Medulla oblongata (tissue), 1 donor: ENCODE data around the gene ITLN1.
"Not testable (repeated sequence)": the region's sequence is repeated elsewhere in the genome, so short reads cannot be mapped to it uniquely, and the experiment has no call there.

Experiments
- DNase-seq: peaks from one replicate; pipeline ENCODE4 v3.0.0-alpha.2; 2015; ENCODE audit errors: extremely low spot score

Gene ITLN1

DNA sequence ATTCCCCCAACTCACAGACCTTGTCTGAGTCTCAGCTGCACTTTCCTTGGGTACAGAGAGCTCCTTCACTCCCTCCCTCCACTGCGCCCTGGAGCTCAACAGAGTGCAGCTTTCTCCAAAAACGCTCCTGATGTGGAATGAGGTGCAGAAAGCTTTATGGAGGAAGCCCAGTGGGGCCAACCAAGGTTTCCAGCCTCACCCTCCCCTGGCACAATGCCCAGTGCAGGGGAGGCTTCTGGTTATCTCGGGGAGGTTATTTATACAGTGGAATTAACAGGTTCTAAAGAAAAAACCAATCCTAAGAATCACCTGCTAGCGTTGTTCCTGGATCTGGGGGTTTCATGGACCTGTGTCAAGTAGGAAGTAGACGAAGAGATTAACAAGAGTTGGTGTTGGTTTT, at the start of gene ITLN1:
Gene ITLN1 (minus strand): TSS at position 139 of the 400 bp plus-strand sequence. CDS start 303 bp downstream, outside the sequence.
- no peak for DNase-seq

GRCh38 chr1:160933305-160933704, 48.3 kb upstream of the ITLN1 start:
- not testable (repeated sequence) for DNase-seq

- DNase-seq: no peak
Measured at GRCh38 chr1:160925652-160926244, 40.8 kb upstream of the ITLN1 start.

GRCh38 chr1:160924791-160925651, 40.0 kb upstream of the ITLN1 start:
- DNase-seq: no peak

DNA sequence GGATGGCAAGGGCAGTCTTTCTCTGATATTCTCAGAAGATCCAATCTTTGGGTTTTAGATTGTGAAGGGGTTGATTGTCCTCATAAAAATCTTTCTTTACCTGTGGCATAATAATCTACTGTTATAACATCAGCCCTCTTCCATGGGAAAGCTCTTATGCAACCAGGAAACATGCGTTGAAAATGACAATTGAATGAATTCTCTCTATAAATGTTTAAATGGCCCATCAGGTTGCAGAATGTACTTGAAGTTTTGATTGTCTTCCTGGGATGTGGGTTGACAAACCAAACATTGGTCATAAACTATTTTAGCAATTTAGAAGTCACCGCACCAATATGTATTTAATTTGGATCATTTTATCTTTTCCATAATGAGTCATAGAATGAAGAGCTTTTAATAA, 31.7 kb upstream of the ITLN1 start:
- DNase-seq: no peak

DNA sequence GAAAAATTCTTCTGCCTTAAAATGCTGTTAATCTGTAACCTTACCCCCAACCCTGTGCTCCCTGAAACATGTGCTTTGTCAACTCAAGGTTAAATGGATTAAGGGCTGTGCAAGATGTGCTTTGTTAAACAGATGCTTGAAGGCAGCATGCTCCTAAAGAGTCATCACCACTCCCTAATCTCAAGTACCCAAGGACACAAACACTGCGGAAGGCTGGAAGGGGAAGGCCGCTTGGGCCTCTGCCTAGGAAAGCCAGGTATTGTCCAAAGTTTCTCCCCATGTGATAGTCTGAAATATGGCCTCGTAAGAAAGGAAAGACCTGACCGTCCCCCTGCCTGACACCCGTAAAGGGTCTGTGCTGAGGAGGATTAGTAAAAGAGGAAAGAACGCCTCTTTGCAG, 28.2 kb upstream of the ITLN1 start:
- DNase-seq: not testable (repeated sequence)

GRCh38 chr1:160911925-160912324, 26.9 kb upstream of the ITLN1 start:
- DNase-seq: no peak

- DNase-seq: no peak
Measured at GRCh38 chr1:160911441-160911840, 26.5 kb upstream of the ITLN1 start.

GRCh38 chr1:160910170-160910750, 25.3 kb upstream of the ITLN1 start:
- DNase-seq: no peak

GRCh38 chr1:160907976-160908375, 23.0 kb upstream of the ITLN1 start:
- no peak for DNase-seq

GRCh38 chr1:160905617-160905989, 20.6 kb upstream of the ITLN1 start:
- no peak for DNase-seq

GRCh38 chr1:160904783-160905616, 20.0 kb upstream of the ITLN1 start:
- DNase-seq: no peak

- DNase-seq: not testable (repeated sequence)
Measured at GRCh38 chr1:160902251-160902650, 17.3 kb upstream of the ITLN1 start.

GRCh38 chr1:160901768-160902167, 16.8 kb upstream of the ITLN1 start:
- no peak for DNase-seq

- not testable (repeated sequence) for DNase-seq
Measured at GRCh38 chr1:160900683-160901082, 15.7 kb upstream of the ITLN1 start.

DNA sequence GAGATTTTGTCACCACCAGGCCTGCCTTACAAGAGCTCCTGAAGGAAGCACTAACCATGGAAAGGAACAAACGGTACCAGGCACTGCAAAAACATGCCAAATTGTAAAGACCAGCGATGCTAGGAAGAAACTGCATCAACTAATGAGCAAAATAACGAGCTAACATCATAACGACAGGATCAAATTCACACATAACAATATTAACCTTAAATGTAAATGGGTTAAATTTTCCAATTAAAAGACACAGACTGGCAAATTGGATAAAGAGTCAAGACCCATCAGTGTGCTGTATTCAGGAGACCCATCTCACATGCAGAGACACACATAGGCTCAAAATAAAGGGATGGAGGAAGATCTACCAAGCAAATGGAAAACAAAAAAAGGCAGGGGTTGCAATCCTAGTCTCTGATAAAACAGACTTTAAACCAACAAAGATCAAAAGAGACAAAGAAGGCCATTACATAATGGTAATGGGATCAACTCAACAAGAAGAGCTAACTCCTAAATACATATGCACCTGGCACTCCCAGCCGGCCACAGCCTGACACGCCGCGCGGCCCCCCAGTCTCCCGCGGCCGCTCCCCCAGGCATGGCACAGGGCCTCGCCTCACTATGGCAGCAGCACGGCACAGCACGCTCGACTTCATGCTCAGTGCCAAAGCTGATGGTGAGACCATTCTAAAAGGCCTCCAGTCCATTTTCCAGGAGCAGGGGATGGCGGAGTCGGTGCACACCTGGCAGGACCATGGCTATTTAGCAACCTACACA, 9.6 kb upstream of the ITLN1 start:
- DNase-seq: not testable (repeated sequence)

- DNase-seq: no peak
Measured at GRCh38 chr1:160891474-160891873, 6.5 kb upstream of the ITLN1 start.

DNA sequence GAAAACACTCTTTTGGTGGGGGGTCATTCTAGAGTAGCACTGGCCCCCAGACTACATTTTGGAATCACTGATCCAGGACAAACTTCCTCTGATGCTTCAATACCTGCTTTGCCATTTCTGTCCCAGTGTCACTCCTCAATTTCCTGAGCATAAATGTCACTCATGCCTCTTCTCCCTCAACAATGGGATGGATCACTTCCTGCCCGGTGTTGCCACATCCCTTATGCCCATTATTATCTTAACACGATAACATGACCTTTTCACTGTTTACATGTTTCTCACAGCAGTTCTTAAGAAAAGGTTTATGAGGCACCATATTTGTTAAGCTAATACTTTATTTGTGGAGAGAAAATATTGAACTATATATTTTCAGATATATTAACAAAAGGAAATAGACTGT, 3.9 kb upstream of the ITLN1 start:
- no peak for DNase-seq

DNA sequence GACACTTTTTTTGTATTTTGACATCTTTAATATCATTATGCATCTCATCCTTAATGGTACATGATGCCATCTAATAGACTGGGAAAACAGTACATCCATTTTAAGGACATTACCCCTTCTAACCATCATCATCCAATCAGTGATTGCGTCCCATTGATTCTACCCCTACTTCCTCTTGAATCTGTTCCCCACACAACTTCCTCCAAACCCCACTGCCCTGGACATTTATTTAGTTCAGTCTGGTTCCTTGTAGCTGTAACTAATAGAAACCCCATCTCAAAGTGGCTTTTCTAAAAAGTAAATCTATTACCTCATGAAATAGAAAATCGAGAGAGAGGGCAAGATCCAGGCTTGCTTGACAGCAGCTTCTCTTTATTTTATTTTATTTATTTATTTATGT, 2.1 kb upstream of the ITLN1 start:
- DNase-seq: no peak

DNA sequence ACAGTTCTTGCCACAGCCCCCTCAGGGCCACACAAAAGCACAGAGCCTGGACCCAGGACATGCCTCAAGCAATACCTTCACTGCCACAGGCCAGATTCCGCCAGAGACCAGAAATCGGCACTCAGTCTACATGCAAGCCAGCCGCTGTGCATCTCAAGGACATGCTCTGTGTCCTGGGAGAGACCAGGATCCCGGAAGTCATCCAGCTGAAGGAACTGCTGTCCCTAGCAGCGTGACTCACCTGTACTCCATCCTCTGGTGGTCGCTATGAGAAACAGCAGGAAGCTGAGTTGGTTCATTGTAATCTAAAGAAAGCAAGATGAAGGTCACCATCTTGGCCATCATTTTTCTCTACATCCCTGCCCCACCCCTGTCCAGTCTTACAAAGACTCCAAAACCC, 401 bp downstream of the ITLN1 start:
- DNase-seq: no peak
